HG02759 (cell line): ENCODE results near the gene CRB2.
"Not testable (repeated sequence)": the region's sequence is repeated elsewhere in the genome, so short reads cannot be mapped to it uniquely, and the experiment has no call there.

Experiments
- ATAC-seq: cut with Tn5 transposase; IDR thresholded peaks from one replicate; pipeline ENCODE4 v1.9.1; 2021; ENCODE audit warnings: mild to moderate bottlenecking, moderate library complexity; ENCODE audit not compliant: unreplicated experiment

The CRB2 gene

DNA sequence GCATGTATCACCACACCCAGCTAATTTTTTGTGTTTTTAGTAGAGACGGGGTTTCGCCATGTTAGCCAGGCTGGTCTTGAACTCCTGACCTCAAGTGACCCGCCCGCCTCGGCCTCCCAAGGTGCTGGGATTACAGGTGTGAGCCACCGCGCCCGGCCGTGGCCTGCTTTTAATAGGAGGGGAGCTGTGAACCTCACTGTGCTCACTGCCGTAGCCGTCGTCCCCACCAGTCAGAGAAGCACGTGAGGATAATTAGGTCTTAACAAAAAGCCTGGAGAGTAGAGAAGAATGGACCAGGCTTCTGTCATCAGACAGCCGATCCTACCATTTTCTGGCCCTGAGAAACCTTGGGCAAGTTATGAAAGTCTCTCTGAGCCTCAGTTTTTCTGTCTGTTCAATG is 42.9 kb downstream of the CRB2 start:
- ATAC-seq: not testable (repeated sequence)

DNA sequence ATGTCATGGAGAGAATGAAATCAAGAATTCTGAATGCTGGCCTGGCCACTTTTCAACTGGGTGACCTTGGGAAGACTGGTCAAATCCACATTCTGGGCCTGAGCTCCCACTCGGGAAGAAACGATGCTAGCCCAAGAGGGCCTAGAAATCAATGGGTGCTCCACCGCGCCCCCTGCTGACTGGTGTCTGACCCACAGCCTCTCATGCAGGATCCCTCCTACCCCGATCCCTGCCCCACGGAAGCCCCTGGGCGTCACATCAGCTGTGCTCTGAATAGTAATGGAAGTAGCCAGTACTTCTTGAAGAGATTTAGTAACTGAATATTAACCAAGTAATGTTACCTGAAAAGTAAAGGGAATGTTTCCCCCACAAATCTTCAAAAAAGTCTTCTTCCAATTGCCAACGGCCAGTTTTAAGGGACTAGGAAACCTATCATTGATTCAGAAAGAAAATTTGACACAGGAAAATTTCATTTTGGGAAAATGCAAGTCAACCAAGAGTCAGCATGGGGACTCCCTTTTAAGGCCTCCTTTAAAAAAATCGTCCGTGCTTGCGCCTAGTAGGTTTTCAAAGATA is 43.9 kb downstream of the CRB2 start:
- ATAC-seq: no peak

- ATAC-seq: no peak
These were observed 45.0 kb downstream of the CRB2 start for GRCh38 chr9:123400926-123401503.

DNA sequence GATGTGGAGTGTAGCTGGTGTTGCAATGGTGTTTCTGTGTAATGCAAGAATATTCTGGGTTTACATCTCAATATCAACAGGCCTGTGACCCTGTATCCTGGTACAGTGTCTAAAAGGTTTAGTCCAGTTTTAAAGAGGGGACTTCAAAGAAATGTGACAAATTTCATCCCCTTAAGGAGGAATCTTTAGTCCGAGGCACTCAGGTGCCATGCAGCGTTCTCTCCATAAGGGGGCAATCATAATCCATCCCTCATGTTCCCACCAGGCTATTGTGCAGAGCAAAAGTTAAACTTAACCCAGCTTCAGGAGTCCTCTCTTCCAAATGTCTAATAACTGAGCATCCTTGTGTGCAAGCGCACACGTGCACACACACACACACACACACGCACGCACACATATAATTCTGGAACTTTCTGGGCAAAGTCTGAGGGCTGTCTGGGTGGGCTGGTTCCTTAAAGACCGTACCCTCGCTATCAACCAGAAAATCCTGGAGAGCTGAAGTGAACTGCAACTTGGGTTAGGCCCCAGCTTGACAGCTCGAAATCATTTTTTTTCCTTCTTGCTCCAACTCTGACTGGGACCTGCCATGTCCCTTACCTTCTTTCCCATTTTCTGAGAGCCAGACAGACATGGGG is 46.0 kb downstream of the CRB2 start:
- no peak for ATAC-seq

- no peak for ATAC-seq
These were observed 47.0 kb downstream of the CRB2 start for GRCh38 chr9:123402981-123403509.

DNA sequence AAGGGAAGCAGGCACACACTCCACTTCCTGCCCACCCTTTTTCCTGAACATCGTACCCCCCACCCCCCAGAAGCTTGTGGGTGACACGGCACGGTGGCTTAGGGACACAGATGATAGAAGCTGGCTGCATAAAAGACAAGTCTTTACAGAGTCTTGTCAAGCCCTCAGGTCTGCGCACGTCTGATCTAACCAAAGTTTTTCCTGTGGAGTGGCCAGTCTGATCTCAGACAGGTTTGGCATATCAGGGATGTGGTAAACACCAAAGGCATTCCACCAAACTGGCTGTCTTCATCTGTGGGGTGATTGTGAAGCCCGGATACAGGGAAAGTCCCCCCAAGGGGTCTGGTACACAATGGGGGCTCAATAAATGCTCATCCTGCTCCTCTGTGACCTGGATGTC is 50.0 kb downstream of the CRB2 start:
- no peak for ATAC-seq

DNA sequence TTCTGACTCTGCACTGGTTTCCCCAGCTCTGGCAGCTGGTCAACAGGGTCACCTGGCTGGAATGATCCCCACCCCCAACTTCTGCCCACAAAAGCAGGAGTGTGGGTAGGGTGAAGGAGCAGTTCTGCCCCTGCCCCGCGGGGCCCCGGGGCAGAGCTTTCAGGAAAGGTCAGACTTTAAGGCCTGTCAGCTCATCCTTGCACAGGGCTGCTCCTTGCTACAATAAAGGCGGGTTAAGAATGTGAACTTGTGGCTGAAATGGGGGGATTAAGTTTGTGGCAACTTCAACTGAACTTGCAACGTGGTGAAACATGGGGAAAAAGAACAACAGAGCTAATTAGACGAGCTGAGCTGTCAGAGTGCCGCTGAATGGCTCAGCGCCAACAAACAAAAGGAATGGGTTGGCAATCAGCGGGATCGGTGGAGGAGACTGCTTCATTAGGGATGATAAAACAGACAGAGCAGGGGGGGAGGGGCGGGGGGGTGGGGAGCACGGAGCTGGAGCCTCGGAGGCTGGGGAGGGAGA is 50.8 kb downstream of the CRB2 start:
- no peak for ATAC-seq

DNA sequence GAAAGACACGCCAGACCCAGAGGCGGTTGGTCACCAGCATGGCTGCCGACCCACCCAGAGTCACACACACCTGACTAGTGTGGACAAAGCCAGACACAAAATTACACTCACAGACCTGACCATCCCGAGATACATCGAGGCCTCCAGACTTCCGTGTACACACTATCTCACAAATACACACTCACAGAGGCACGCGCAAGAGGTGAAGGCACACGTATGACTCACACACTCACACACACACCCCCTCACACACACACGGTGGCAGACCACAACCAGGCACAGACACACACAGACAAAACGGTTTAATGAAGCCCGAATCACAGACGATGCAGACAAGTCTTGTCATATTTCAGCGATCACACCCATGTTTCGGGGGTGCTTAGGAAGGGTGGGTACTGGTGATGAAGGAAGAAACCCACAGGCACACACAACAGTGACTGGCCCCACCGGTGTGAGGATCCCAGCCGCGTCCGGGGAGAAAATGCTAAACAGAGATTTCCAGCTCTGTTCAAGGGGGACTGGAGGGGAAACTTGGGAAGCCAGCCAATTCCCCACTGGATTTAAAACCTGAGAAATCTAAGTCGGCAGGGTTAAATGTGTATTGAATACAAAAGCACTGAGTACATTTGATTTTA is 51.3 kb downstream of the CRB2 start:
- ATAC-seq: no peak

DNA sequence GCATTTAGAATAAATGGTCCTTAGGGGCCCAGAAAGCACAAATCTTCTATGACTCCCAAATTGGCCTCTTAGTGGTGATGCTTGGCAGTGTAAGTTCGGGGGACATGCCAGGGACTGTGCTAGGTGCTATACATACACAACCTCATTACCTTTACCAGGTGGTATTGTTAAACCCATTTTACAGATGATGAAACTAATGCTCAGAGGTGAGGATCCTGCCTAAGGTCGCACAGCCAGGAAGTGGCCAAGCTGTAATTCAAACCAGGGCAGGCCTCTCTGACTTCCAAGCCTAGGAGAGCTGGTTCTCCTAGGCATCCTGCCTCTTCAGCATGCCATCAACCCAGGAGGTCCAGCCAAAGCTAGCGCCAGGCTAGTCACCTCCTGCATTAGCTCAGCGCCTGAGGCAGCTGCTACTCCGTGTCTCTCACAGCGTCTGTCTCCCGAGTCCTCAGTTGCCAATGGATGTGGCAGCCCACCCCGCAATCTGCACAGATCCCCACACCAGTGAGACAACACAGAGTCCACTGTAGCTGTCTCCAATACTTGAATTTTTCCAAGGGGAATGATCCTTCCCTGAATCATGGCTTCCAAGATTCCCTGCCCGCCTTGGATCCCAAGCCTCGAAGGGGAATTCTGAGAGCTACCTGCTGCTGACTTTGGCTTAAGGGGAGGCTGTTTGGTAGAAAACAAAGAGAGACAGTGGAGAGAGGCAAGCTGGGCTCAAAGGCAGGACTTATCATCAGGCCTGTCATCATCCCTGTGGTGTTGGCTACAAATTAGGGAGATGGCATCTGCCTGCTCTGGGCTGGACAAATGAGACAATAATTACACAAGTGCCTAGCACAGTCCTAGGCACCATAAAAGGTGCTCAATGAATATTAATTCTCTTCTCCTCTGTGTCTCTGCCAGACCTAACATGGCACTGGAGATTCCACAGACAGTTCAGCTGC is 52.6 kb downstream of the CRB2 start:
- ATAC-seq: no peak

DNA sequence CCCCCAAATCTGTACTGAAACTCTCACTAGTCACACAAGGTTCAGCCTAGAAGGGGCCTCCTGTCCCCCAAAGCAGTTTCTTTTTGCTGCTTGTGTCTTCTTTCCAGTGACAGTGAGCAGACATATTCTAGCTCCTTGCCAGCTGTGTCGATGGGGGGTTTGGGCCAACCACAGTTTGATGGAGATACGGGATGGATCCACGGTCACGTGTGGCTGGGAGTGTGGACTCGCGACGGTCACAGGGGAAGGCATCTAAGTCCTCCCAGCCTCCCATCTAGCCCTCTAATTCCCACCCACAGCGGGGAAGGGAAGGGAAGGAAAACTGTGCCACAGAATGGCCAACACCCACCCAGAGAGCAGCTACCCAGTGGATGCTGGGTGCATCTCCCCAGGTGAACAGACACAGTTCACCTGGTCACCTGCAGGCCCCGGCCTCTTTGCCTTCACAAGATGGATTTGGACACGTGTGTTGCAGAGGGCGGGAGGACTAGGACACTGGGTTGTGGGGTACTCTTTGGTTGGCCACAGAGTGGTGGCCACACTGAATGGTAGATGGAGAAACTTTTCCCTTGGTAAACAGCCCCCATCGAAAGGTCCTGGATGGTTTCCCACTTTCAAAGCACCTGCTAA is 54.4 kb downstream of the CRB2 start:
- ATAC-seq: no peak

DNA sequence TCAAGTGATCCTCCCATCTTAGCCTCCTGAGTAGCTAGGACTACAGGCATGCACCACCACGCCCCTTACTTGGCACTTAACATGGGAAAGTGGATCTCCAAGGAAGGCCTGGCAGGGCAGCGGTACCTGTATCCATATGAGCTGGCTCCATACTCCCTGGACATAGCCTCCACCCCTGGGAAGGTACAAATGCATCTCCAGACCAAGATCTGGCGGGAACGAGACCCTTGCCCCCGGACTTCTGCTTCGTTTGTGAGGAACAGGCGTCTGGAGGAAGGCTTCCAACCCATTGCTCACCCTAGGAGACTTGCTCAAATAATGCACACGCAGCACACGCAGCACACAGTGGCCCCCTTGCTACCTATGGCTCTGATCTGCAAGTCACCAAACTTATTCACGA is 55.2 kb downstream of the CRB2 start:
- no peak for ATAC-seq

DNA sequence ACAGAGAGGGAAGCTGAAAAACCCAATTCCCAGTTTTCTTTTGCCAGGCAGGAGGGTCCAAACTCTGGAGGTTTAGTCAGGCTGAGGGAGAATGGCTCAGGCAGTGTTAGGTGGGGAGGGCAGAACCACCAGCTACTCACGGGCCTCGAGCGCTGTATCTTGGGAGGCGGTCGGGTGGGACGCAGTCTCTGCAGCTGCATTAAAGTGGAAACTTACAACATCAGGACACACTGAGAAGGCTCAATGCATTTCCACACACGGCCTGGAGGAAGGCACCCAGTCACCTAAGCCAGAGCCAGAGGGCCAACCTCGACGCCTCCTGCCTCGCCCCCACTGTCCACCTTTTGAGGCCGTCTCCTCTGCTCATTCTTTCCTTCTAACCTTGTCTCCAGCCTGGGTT is 55.6 kb downstream of the CRB2 start:
- no peak for ATAC-seq

DNA sequence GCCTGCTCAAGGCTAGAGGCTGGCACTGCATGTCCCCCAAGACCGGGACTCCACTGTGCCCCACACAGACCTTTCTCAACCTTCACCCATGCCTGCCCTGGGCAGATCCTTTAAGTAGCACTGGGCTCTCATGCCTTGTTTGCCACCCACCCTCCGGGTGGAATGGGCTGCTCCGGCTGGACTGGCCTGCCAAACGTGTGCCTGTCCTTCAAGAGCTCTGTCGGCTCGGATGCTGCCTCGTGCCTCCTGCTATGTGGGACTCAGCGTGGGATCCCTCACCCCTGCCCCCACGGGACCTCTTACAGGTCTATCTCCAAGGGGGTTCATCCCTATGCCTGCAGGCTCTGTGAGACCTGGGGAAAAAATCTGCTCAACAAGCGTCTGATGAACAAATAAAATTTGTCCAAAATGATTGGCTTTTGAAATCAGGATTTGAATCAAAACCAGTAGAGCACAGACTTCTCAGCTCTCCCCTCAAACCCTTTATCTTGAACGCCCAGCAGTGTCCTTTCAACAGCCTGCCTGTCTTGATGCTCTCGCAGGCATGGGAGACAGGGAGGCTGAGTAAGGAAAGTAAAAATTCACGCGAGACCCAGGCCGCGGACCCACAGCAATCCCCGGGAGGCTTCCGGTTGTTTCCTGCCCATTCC is 56.3 kb downstream of the CRB2 start:
- ATAC-seq: no peak

DNA sequence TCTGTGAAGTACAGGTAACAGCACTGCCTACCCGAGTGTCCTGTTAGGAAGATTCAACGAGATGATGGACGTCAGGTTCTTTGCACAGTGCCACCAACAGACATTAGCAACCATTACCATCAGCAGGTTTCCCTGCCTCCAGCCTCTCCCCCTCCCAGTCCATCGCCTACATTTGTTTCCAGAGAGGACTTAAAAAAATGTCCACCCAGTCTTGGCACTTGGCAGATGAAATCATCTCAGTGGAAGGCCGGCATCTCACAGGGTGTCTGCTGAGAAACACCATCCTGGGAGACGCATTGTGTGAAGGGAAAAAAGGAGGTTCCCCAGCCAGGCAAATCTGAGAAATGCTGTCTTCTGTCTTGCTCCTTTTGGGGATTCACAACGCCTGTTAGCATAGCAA is 58.2 kb downstream of the CRB2 start:
- no peak for ATAC-seq

GRCh38 chr9:123414936-123415930 is 59.2 kb downstream of the CRB2 start:
- ATAC-seq: no peak

- no peak for ATAC-seq
These were observed 60.2 kb downstream of the CRB2 start for GRCh38 chr9:123416176-123416575.

DNA sequence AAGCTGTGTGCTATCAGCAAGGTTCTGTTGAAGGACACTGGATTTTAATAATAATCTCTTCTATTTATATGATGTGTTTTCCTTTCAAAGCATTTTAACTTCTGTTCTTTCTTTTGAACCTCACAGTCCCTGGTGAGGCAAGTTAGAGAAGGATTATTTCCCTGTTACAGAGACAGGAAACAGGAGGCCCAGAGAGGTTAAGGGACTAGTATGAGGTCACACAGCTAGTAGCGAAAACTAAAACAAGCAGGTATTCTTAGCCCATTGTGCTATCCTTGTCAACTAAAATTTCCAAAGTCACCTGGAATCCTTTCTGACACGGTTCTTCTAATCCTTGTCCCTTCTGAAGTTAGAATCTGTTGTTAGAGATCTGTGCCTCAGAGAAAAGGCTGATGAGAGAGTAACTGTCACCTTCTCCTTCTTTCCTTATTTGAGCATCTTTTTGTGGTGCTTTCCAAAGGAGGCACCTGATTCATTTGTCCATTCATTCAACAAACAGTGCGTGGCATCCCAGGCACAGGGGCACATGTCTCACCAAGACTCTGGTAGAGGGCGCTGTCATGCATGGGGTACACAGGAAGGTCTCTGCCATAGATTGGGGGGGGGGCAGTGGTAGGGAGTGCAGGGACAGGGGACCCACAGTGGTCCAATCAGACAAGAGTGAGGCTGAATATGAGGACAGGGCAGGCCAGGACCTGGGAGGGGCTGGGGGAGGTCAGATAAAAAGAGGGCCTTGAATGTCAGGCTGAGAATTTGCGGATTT is 61.5 kb downstream of the CRB2 start:
- ATAC-seq: no peak

DNA sequence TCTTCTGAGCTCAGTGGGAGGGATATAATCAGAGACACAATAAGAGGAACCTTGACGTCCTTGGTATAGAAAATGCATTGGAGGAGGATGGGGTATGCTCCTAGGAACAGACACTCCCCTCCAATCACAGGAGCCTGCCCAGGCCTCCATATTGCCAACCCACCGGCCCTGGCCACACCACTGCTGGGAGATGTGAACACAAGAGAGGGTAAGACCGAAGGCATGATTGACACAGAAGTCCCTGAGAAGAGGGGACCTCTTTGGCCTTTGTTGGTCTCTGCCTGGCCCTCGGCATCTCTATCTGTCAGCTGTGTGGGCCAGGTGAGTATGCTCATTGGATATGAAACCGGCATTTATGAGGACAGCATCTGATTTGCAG is 62.0 kb downstream of the CRB2 start:
- no peak for ATAC-seq
